Activated naive CD4-positive, alpha-beta T cell treated with anti-CD3 and anti-CD28 coated beads, Interleukin-2, amount 10 ng/mL, durations not matched to agents 7 days and 5 days (primary cell): ENCODE data around the gene ENPP3.

ENCODE experiments used
- CTCF ChIA-PET: fragments of 350-600 bp; sonication (Branson Sonifier 250); formaldehyde crosslinking; loops from one replicate; lab custom pipeline; 2021; ENCODE audit warnings: antibody characterized with exemption; lab: Charles Lee
- DNase-seq: peaks from one replicate; pipeline ENCODE4 v3.0.0-alpha.2; 2020
- H3K27ac Mint-ChIP-seq: one replicate; pipeline ENCODE4 v1.8.0; 2021; ENCODE audit warnings: mild to moderate bottlenecking, moderate library complexity, mixed read lengths
- H3K27me3 Mint-ChIP-seq: one replicate; pipeline ENCODE4 v1.8.0; 2021; ENCODE audit warnings: mild to moderate bottlenecking, mixed read lengths
- H3K36me3 Mint-ChIP-seq: one replicate; pipeline ENCODE4 v1.8.0; 2021; ENCODE audit warnings: mixed read lengths
- H3K4me1 Mint-ChIP-seq: one replicate; pipeline ENCODE4 v1.8.0; 2021; ENCODE audit warnings: mixed read lengths
- H3K4me3 Mint-ChIP-seq: one replicate; pipeline ENCODE4 v1.8.0; 2021; ENCODE audit warnings: mild to moderate bottlenecking, moderate library complexity, mixed read lengths
- H3K9me3 Mint-ChIP-seq: one replicate; pipeline ENCODE4 v1.8.0; 2021; ENCODE audit warnings: mixed read lengths

The ENPP3 gene

DNA sequence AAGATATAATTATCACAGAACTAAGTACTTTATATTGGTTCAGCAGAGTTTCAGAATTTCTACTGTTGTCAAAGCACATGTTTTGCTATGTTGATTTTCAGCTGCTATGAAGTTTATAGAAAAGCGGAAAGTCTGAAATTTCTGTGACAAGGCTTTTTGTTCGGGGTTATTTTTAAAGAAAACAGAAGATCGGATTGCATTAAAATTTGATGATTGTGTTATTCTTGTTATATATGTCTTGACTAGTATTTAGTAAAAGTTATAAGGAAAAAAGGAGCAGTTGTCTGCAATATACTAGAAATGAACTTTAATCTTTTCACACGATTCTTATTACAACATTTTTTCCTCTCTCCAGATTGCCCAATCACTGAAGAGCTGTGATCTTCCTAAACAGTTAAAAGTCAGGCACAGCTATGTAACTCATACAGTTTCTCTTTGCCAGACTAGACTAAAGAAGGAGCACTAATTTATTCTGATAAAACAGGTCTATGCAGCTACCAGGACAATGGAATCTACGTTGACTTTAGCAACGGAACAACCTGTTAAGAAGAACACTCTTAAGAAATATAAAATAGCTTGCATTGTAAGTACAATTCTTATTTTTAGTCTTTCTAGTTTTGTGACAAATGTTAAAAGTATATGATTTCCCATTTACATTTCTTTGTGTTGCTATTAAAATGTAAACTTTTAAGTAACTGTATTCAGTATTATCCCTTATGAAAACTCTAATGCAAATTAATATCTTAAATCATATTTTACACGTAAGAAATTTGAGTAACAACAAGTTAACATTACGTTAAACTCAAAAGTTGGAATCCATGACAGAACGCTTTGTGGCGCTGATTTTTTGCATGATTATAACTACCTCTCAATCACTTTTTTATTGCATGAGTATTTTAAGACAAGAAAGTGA is at the start of gene ENPP3:
Gene ENPP3, plus strand, starts transcription at position 423 of the 913 bp plus-strand sequence. Its CDS starts 83 bp downstream, at position 506.
- Mint-ChIP-seq H3K4me3 (no peak within 1 kb of the TSS), H3K9me3 (no peaks in the 10 kb centered on the region), H3K27me3 (no peaks in the 10 kb centered on the region), H3K36me3 (no peaks in the 10 kb centered on the region), H3K27ac (no peak within 1 kb of the TSS), H3K4me1 (no peaks in the 10 kb centered on the region)
- CTCF ChIA-PET, result interaction anchor here (0.6 to 4.8 kb wide), 3 partner anchors 9 to 455 kb away, joined by 3 to 38 read pairs (median 3); partner anchors contain the start of gene MED23
- DNase-seq, result no peak

DNA sequence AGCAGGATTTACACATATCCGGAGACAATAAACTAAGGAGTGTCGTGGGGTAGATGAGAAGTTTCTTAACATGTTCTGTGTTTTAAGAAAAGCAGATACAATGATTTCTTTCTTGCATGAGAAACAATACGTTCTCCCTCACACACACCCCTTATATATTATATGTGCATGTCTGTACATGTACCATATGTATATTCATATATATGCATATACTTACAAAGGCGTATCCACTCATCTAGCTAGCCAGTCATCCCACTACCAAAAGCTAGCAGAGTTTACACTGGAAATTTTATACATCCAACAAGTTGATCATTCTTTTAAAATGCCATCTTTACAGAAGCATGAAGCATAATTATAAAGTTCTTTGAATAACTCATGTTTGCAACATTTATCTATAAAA is 49.2 kb upstream of the ENPP3 start:
- Mint-ChIP-seq H3K4me1 (no peaks in the 10 kb centered on the region), H3K4me3 (no peak overlapping the region), H3K36me3 (peaks cover 42% of the 10 kb centered on the region), H3K9me3 (no peaks in the 10 kb centered on the region), H3K27me3 (no peaks in the 10 kb centered on the region), H3K27ac (no peak overlapping the region)
- CTCF ChIA-PET, result no interaction called here
- no peak for DNase-seq

DNA sequence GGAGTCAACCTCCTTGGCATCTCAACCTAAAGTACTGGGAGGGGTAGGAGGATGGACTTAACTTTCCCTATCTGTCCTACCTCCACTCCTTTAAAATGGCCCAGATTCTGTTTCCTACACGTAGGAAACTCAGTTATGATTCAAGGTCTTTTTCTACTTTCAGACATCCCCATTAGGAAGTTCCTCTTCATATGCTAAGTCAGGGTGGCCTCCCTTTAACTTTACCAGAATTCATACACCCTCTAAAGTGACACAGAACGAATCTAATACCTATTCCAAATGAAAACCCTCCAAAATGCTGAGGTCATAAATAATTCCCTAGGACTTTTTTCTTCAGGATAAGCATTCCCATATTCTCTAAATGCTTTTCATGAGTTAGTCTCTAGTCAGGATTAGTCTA is 48.5 kb upstream of the ENPP3 start:
- H3K27me3 Mint-ChIP-seq, result no peaks in the 10 kb centered on the region
- H3K9me3 Mint-ChIP-seq, result no peaks in the 10 kb centered on the region
- H3K27ac Mint-ChIP-seq, result no peak overlapping the region
- no peak for DNase-seq
- H3K4me1 Mint-ChIP-seq, result no peaks in the 10 kb centered on the region
- no peak overlapping the region for H3K4me3 Mint-ChIP-seq
- CTCF ChIA-PET, result no interaction called here
- peaks cover 44% of the 10 kb centered on the region for H3K36me3 Mint-ChIP-seq

DNA sequence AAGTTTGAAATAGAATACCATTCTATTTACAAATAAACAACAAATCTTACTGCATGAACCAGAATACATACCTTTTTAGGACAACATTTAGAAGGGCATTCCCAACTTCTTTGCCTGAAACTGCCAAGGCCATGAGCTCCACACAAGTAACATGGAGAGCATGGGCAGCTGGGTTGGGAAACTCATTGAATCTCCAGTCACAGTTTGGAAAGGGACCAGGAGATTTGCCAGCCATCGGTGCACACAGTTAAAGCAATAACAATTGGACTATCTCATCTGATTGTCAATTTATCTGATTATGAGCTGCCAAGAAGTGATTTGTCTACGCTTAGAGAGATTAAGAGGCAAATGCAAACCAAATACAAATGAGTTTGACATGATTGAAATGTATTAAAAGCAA is 44.2 kb upstream of the ENPP3 start:
- peaks cover 45% of the 10 kb centered on the region for H3K36me3 Mint-ChIP-seq
- no peaks in the 10 kb centered on the region for H3K9me3 Mint-ChIP-seq
- H3K4me3 Mint-ChIP-seq, result no peak overlapping the region
- no peaks in the 10 kb centered on the region for H3K27me3 Mint-ChIP-seq
- no peak overlapping the region for H3K27ac Mint-ChIP-seq
- no peak for DNase-seq
- H3K4me1 Mint-ChIP-seq, result no peaks in the 10 kb centered on the region
- CTCF ChIA-PET, result interaction anchor here (2.5 kb wide), 1 partner anchor 35 kb away, joined by 9 read pairs; the partner anchor contains the start of gene MED23

DNA sequence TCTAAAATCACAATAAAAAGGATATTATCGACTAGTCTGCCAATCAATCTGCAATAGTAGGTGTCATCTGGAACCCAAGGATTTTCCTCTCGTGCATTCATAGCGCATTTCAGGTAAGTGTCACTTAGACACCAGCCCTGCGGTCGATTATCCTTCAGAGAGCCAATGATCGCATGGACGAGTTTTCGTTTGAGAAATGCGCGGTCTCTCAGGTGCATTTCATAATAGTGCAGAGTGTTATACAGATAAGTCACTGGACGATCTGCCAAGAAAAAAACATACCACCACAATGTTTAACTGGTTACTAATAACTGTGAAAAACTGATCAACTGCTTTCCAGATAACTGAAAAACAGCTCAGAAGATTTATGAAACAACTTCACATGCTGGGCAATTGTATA is 43.0 kb upstream of the ENPP3 start:
- Mint-ChIP-seq H3K27ac (no peak overlapping the region), H3K36me3 (peaks cover 52% of the 10 kb centered on the region), H3K4me1 (no peaks in the 10 kb centered on the region), H3K4me3 (no peak overlapping the region), H3K27me3 (no peaks in the 10 kb centered on the region), H3K9me3 (no peaks in the 10 kb centered on the region)
- DNase-seq, result no peak
- CTCF ChIA-PET, result no interaction called here

DNA sequence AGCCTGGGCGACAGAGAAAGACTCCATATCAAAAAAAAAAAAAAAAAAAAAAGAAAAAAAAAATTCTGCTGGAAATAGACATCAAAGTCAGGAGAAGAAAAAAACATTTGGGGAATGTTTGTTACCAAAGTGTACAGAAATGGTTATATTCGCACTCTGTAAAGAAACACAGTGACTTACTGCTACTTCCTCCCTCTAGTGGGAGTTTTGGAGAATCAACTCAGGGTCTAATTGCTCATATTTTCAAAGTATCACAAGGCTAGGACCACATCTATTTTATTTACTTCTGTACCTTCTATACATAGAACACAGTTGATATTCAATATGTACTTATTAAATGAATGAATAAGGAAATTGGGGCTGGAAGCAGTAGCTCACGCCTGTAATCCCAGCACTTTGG is 39.7 kb upstream of the ENPP3 start:
- Mint-ChIP-seq H3K4me3 (no peak overlapping the region), H3K27me3 (no peaks in the 10 kb centered on the region), H3K36me3 (peaks cover 46% of the 10 kb centered on the region), H3K4me1 (no peaks in the 10 kb centered on the region), H3K9me3 (no peaks in the 10 kb centered on the region), H3K27ac (no peak overlapping the region)
- no peak for DNase-seq
- CTCF ChIA-PET, result interaction anchor here (0.6 to 1.0 kb wide), 3 partner anchors 31 to 386 kb away, joined by 3 to 4 read pairs (median 3); no protein-coding TSS in a partner anchor

DNA sequence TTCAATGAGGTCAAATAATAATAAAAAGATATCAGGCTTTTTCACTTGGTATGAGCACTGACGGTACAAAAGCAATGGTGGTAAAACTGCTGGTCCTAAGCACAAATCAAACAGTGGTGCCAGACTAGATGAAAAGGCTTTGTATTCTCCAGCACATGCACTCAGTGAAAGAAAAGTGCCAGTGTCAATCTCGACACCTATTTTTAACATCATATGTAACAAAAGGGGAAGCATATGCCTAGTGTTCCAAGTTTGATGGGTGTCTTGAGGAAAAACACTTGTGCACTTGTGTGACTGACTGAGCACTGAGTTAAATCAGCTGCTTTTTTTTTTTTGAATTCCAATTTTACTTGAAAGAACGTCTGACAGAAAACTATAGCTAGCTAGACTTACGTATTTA is 36.4 kb upstream of the ENPP3 start:
- Mint-ChIP-seq H3K36me3 (peaks cover 36% of the 10 kb centered on the region), H3K9me3 (no peaks in the 10 kb centered on the region), H3K4me1 (no peaks in the 10 kb centered on the region), H3K27ac (no peak overlapping the region), H3K4me3 (no peak overlapping the region), H3K27me3 (no peaks in the 10 kb centered on the region)
- CTCF ChIA-PET, result no interaction called here
- DNase-seq, result no peak

DNA sequence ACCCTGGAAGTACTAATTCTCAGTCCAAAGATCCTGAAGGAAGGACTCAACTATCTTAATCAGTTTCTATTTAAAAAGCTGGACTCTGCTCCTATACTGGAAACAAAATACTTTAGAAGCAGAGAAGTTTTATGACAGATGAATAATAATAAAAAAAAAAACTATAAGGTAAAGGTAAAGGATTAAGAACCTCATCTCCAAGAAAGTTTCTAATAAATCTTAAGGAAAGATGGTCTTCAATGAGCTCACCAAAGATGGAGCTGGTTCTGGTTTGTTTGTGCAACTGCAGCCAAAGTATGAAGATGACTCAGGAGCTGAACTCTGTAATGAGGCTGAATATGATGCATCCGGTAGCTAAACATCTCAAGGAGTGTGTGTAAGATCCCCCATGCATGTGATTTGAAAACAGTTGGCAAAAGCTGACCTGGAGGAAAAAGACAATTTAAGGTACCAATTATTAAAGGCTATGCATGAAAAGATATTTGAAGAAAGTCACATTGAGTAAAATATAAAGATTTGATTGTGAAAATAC is 34.3 kb upstream of the ENPP3 start:
- no peak overlapping the region for H3K4me3 Mint-ChIP-seq
- H3K27me3 Mint-ChIP-seq, result no peaks in the 10 kb centered on the region
- DNase-seq, result no peak
- CTCF ChIA-PET, result interaction anchor here (0.8 to 1.3 kb wide), 2 partner anchors 11 to 83 kb away, joined by 3 to 4 read pairs; no protein-coding TSS in a partner anchor
- H3K9me3 Mint-ChIP-seq, result no peaks in the 10 kb centered on the region
- H3K36me3 Mint-ChIP-seq, result peaks cover 40% of the 10 kb centered on the region
- H3K27ac Mint-ChIP-seq, result no peak overlapping the region
- H3K4me1 Mint-ChIP-seq, result no peaks in the 10 kb centered on the region

DNA sequence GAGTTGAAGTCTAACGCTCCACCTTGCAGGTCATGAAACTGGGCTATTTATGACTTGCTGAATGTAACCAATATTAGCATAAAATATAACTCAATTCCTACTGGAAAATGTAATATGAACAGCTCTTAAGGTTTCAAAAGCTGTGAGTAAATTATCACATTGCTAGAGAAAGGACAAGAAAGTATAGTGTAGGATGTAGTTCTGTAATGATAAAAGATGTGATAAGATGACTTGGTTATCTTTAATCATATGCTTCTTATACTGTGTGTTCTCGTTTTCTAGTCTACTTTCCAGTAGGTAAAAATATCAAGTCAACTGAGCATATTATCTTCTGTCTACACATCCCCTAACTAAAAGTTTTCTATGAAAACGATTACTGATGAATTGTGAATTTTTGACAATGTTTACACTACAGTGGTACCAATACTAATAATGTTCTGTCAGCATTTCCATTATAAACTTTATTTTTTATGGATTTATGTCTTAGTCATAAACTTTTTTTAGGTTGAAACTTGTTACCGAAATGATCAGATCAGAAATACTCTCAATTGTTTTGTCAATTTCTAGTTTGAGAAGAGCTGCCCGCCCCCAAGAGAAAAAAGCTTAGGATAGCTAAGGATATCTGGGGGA is 23.7 kb upstream of the ENPP3 start:
- Mint-ChIP-seq H3K27me3 (no peaks in the 10 kb centered on the region), H3K27ac (no peak overlapping the region), H3K9me3 (no peaks in the 10 kb centered on the region), H3K36me3 (peaks cover 44% of the 10 kb centered on the region), H3K4me1 (no peaks in the 10 kb centered on the region), H3K4me3 (no peak overlapping the region)
- CTCF ChIA-PET, result interaction anchor here (0.8 to 1.3 kb wide), 2 partner anchors 9 to 17 kb away, joined by 3 read pairs; no protein-coding TSS in a partner anchor
- DNase-seq, result no peak

DNA sequence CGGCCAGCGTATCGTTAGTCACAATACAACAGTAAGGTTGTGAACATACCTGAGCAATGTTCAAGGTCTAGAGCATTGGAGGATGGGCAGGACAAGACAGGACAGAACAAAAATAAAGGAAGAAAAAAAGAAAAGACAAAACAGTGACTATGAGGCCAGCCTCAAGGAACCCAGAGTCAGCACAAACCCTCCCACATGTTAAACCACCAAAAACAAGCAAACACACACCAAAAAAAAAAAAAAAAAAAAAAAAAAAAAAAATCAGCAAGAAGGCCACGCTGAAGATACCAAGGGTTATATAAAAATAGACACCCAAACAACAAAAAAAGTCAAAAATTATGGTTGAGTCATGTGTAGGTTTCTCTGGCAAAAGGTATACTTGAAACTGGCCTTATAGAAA is 21.8 kb upstream of the ENPP3 start:
- CTCF ChIA-PET, result no interaction called here
- Mint-ChIP-seq H3K36me3 (peaks cover 40% of the 10 kb centered on the region), H3K4me1 (no peaks in the 10 kb centered on the region), H3K27ac (no peak overlapping the region), H3K4me3 (no peak overlapping the region), H3K27me3 (no peaks in the 10 kb centered on the region), H3K9me3 (no peaks in the 10 kb centered on the region)
- no peak for DNase-seq

DNA sequence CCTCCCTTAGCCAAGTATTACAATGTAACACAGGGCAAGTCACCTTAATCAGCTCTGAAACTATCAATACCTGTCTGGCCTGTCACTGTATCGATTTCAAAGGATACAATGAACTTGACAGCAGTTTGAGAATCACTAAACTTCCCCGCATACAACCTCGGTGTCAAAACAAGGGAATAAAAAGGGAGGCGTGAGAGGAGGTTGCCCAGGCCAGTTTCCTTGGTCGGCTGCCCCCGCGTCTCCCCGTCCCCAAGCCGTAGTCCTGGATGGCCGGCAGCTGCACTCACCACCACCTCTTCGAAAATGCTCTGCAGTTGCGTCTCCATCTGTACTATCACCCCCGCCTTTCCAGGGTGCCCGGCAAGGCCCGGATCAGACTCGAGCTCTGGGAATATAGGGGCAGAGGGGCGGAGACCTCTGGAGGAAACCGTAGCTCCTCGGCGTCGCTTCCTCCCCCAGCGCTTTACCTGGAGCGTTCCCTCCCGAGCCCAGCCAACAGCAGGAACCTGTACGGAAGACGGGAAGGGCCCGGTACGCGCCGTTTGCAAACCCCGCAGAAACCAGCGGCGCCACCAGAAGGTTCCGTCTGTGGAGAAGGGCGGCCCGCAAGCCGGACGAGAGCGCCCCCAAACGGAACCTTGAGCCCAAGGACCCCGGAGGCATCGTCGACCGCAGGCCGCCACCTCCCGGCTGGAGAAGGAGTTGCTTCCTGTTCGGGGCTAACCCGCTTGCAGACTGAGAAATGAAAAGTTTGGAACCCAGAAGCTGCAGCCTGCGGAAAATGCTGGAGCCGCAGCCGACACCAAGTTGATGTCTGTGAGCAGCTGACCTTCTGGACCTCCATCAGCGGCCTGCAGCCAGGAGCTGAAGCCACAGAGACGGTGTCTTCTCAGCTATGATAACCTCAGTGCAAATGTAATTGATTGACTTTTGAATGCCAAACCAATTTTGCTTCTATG is 9.1 kb upstream of the ENPP3 start, which contains the start of gene MED23:
Gene MED23, minus strand, starts transcription at position 519 of the 959 bp plus-strand sequence. Its CDS starts 193 bp downstream, at position 326.
- peaks cover 31% of the 10 kb centered on the region for H3K4me1 Mint-ChIP-seq
- no peaks in the 10 kb centered on the region for H3K9me3 Mint-ChIP-seq
- peak; percentile 94 for DNase-seq
- peak within 1 kb of the TSS; percentile 98 for H3K4me3 Mint-ChIP-seq
- H3K27me3 Mint-ChIP-seq, result peaks cover 6% of the 10 kb centered on the region
- CTCF ChIA-PET, result interaction anchor here (0.7 to 2.6 kb wide), 28 partner anchors 9 to 743 kb away, joined by 3 to 38 read pairs (median 4); partner anchors contain the start of gene ENPP3
- peaks cover 13% of the 10 kb centered on the region for H3K36me3 Mint-ChIP-seq
- peak within 1 kb of the TSS; percentile 96 for H3K27ac Mint-ChIP-seq

DNA sequence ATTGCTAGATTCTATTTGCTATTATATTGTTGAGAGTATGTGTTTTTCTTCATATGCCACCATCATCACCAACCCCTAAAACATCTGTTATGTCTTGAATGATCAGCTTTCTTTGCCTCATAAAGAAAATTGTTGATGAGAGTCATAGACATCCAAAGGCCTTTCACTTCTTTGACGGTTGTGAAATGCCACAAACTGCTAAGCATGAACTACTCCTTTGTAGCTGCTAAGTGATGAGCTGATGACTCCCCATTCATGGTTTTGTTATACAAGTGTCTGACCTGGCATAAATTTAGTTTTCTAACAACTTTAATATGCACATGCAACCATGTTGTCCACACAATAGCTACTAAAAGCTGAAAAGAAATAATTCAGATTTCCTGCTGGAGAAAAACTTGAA is 8.4 kb upstream of the ENPP3 start:
- no peaks in the 10 kb centered on the region for H3K9me3 Mint-ChIP-seq
- CTCF ChIA-PET, result interaction anchor here (0.7 to 2.6 kb wide), 28 partner anchors 10 to 744 kb away, joined by 3 to 38 read pairs (median 4); partner anchors contain the start of gene ENPP3
- H3K27ac Mint-ChIP-seq, result peak overlapping the region; percentile 6
- peaks cover 6% of the 10 kb centered on the region for H3K27me3 Mint-ChIP-seq
- H3K36me3 Mint-ChIP-seq, result peaks cover 6% of the 10 kb centered on the region
- peak overlapping the region; percentile 98 for H3K4me3 Mint-ChIP-seq
- peaks cover 31% of the 10 kb centered on the region for H3K4me1 Mint-ChIP-seq
- DNase-seq, result no peak

DNA sequence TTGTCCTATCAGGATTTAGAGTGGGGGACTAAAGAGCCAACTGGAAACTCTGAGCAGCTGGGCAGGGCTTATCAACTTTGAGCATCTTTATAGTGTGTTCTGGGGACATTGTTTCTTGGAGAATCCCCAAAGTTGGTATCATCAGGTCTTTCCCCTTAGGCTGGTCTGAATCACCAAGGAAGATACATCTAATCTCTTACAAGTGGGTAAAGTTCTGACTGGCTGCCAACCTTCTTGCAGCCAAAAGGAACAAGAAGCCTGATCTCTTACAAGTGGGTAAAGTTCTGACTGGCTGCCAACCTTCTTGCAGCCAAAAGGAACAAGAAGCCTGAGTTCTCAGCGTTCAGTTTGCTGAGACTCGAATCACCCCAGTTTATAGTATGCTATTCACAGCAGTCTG is 7.5 kb upstream of the ENPP3 start:
- Mint-ChIP-seq H3K9me3 (no peaks in the 10 kb centered on the region), H3K36me3 (peaks cover 3% of the 10 kb centered on the region), H3K27me3 (peaks cover 6% of the 10 kb centered on the region), H3K4me1 (peaks cover 31% of the 10 kb centered on the region), H3K4me3 (no peak overlapping the region), H3K27ac (no peak overlapping the region)
- DNase-seq, result no peak
- CTCF ChIA-PET, result interaction anchor here (1.3 to 2.6 kb wide), 4 partner anchors 9 to 447 kb away, joined by 3 to 38 read pairs (median 9); partner anchors contain the start of gene ENPP3
